NCI-H460 (cell line): ENCODE measurements around the gene DYNC2LI1. TPM values are rescaled to one million over a fixed set of nuclear protein-coding genes. Genes with fewer than 3 reads are reported as not detected.

Experiments used
- DNase-seq: peaks from one replicate; pipeline ENCODE4 v3.0.0-alpha.2; 2016; ENCODE audit warnings: low read depth; ENCODE audit errors: extremely low read depth
- total RNA-seq: library from RNA; depleted of rRNA; stranded (reverse); fragments of >200 nt; shearing (Covaris generic); gene quantifications from 2 replicates; pipeline ENCODE4 v1.2.3, GENCODE V29; 2014

Gene DYNC2LI1
- total RNA-seq, 1 experiment from 2014 or later: 40.4 TPM

- no peak for DNase-seq
Measured at GRCh38 chr2:43812006-43812405, 38.2 kb downstream of the DYNC2LI1 start.

- DNase-seq: no peak
Measured at GRCh38 chr2:43812947-43813346, 39.1 kb downstream of the DYNC2LI1 start.

- DNase-seq: no peak
Measured at GRCh38 chr2:43814711-43815110, 40.9 kb downstream of the DYNC2LI1 start.

- DNase-seq: peak; percentile 73
Measured at GRCh38 chr2:43818761-43819160, 44.9 kb downstream of the DYNC2LI1 start.

GRCh38 chr2:43819491-43820163 is 45.8 kb downstream of the DYNC2LI1 start:
- peak; percentile 43 for DNase-seq

- DNase-seq: no peak
Measured at GRCh38 chr2:43822839-43823238, 49.0 kb downstream of the DYNC2LI1 start.

- DNase-seq: no peak
Measured at GRCh38 chr2:43823751-43824150, 49.9 kb downstream of the DYNC2LI1 start.

- DNase-seq: no peak
Measured at GRCh38 chr2:43824512-43824911, 50.7 kb downstream of the DYNC2LI1 start.

GRCh38 chr2:43824951-43825493 is 51.2 kb downstream of the DYNC2LI1 start:
- no peak for DNase-seq

GRCh38 chr2:43825841-43826240 is 52.0 kb downstream of the DYNC2LI1 start:
- DNase-seq: no peak

GRCh38 chr2:43826305-43827250 is 52.7 kb downstream of the DYNC2LI1 start:
- DNase-seq: no peak

- DNase-seq: no peak
Measured at GRCh38 chr2:43831543-43832294, 57.9 kb downstream of the DYNC2LI1 start.

GRCh38 chr2:43832457-43832856 is 58.6 kb downstream of the DYNC2LI1 start:
- DNase-seq: no peak

- DNase-seq: no peak
Measured at GRCh38 chr2:43837033-43837432, 63.2 kb downstream of the DYNC2LI1 start.

GRCh38 chr2:43837831-43838559 is 64.2 kb downstream of the DYNC2LI1 start:
- no peak for DNase-seq

GRCh38 chr2:43838560-43839267 is 64.9 kb downstream of the DYNC2LI1 start, which contains the start of the genes ABCG5 and ABCG8:
Gene ABCG5, minus strand, starts transcription at chr2:43838839. Its CDS starts 160 bp downstream, at chr2:43838679.
Gene ABCG8, plus strand, starts transcription at chr2:43838971. Its CDS starts 83 bp downstream, at chr2:43839054.
- no peak for DNase-seq

- no peak for DNase-seq
Measured at GRCh38 chr2:43839776-43840564, 66.1 kb downstream of the DYNC2LI1 start.

- no peak for DNase-seq
Measured at GRCh38 chr2:43840965-43841364, 67.1 kb downstream of the DYNC2LI1 start.
